GM19193 (cell line): Measurements from ENCODE around the gene CCNE1.

Source experiments
- POLR2A ChIP-seq: IDR thresholded peaks from 4 replicates; pipeline ENCODE4 v1.6.1; 2011; ENCODE audit not compliant: insufficient read depth, insufficient read length; ENCODE audit errors: extremely low read depth

Gene CCNE1

GRCh38 chr19:29823581-29824330 is 12.0 kb downstream of the CCNE1 start:
- TF ChIP-seq POLR2A, result no peak

- TF ChIP-seq POLR2A, result no peak
Measured at GRCh38 chr19:29831041-29831548, 19.3 kb downstream of the CCNE1 start.

- no peak for TF ChIP-seq POLR2A
Measured at GRCh38 chr19:29831686-29832085, 19.9 kb downstream of the CCNE1 start.

GRCh38 chr19:29832801-29833200 is 21.0 kb downstream of the CCNE1 start:
- no peak for TF ChIP-seq POLR2A

- no peak for TF ChIP-seq POLR2A
Measured at GRCh38 chr19:29833614-29834261, 21.9 kb downstream of the CCNE1 start.

- no peak for TF ChIP-seq POLR2A
Measured at GRCh38 chr19:29834991-29835846, 23.4 kb downstream of the CCNE1 start.

- no peak for TF ChIP-seq POLR2A
Measured at GRCh38 chr19:29836409-29836825, 24.6 kb downstream of the CCNE1 start.

GRCh38 chr19:29837448-29837981 is 25.7 kb downstream of the CCNE1 start:
- no peak for TF ChIP-seq POLR2A

- no peak for TF ChIP-seq POLR2A
Measured at GRCh38 chr19:29837996-29838395, 26.2 kb downstream of the CCNE1 start.

GRCh38 chr19:29840066-29840950 is 28.5 kb downstream of the CCNE1 start:
- TF ChIP-seq POLR2A, result no peak

- no peak for TF ChIP-seq POLR2A
Measured at GRCh38 chr19:29841209-29841558, 29.4 kb downstream of the CCNE1 start.

GRCh38 chr19:29841559-29842367 is 30.0 kb downstream of the CCNE1 start:
- TF ChIP-seq POLR2A, result no peak

- TF ChIP-seq POLR2A, result no peak
Measured at GRCh38 chr19:29842471-29843179, 30.8 kb downstream of the CCNE1 start.
